HG03196 (cell line): ENCODE results near the gene GID8.

Source experiments
- ATAC-seq: cut with Tn5 transposase; IDR thresholded peaks from one replicate; pipeline ENCODE4 v1.9.1; 2021; ENCODE audit not compliant: unreplicated experiment

The GID8 gene

DNA sequence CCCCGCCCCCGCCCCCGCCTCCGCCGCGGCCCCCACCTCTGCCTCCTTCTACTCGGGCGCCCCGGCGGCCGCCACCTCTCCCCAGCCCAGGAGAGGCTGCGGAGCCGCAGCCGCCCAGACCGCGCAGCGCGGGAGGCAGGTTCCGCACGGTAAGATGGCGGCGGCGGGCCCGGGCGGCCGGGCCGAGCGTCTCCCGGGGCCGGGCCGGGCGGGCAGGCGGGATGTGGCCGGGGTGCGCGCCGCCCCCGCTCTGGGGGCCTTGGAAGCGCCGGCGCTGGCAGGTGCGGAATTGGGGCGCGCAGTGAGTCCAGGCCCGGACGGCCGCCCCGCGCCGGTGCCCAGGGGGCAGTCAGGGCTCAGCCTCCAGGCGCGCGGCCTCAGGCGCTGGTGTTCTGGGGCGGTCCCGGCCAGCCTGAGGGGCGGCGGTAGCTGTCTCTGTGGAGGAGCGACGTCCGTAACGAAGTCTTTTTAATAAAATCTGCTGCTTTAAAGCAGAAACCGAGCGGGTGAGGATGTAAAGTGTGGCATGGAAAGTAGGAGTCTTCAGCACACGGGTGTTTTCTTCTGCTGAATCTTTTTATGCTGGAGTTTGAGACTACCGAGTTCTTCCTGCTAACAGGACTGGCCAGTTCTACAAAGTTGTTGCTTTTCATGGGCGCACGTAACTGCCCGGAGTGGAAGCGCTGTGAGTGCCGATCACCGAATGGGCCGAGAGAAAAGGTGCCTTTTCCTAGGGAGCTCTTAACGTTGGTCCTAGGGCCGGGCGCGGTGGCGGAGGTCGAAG, at the start of gene GID8:
TSS of gene GID8 (plus strand) at position 43 of the 784 bp plus-strand sequence. CDS start 3,356 bp downstream, outside the sequence.
- peak; percentile 39 for ATAC-seq

- ATAC-seq = no peak
These were observed 49.5 kb upstream of the GID8 start for GRCh38 chr20:62888406-62888805.

DNA sequence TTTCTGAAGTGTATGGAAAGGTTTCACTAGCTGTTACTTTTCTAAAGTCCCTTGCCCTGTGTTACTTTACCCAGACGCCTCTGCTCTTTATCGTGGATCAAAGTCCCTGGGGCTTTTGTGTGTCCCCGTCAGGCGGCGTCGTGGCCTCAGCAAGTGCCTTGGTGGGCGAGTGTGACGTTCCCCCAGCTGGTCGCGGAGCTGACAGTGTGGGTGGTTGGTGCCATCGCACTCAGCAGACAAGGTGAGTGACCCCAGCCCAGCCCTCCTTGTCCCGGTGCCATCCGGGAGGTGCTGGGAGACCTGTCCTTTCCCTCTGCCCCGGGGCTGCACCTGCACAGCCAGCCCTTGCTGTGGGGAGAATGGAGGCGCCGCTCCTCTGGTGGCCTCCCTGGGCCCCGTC, 49.0 kb upstream of the GID8 start:
- ATAC-seq = no peak

DNA sequence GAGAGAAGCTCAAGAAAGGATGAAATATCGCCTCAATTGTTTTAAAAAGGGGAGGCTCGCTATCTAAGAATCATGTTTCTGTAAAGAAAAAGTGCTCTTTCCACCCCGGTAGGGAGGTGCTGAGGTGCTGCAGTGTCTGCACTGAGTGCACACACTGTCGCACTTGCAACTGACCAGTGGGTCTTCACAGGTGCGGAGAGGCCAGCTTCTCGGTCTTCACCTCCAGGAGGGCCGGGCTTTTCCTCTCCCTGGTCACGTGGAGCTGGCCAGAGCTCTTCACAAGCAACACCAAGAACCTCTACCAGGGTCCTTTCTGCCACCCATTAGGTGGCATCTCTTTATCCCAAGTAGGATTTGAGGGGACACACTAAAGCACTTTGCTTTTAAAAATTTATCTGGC, 48.5 kb upstream of the GID8 start:
- ATAC-seq = no peak

GRCh38 chr20:62889871-62890270, 48.1 kb upstream of the GID8 start:
- no peak for ATAC-seq

DNA sequence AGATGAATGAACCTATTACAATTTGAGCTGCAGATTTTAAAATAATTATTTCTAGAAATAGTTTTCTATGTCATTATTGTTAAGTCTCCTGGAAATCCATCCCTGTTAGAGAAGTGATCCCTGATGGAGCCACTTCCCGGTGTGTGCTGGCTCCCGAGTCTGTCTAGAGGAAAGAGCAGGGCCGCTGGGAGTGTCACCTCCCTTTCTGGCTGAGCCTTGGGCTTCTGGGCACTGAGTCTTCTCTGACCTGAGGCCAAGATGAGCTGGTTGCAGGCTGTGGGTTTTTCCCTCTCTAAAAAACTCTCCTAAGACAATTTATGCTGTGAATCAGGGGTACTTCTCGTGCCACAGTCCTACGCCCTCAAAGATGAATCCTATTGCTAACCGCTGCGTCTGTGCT, 47.5 kb upstream of the GID8 start:
- ATAC-seq = no peak

DNA sequence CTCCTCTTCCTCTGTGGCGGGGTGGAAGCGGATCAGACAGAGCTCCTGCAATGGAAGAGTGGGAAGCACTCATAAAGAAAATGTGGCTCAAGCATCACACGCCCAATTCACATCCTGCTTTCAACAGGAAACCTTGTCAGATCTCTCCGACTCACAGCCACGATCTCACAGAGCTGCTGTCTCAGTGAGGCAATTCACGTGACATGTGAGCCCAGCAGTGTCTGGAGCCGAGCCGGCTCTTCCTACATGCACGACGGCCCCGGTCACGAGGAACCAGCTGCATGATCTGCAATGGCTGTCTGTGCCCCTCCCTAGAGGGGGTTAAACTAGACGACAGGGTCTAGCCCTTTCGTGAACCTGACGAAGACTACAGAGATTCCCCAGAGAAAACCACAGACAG, 46.8 kb upstream of the GID8 start:
- ATAC-seq = no peak

- ATAC-seq = no peak
These were observed 45.3 kb upstream of the GID8 start for GRCh38 chr20:62892348-62893304.

- no peak for ATAC-seq
These were observed 44.2 kb upstream of the GID8 start for GRCh38 chr20:62893700-62894099.

- ATAC-seq = no peak
These were observed 43.7 kb upstream of the GID8 start for GRCh38 chr20:62894261-62894660.

DNA sequence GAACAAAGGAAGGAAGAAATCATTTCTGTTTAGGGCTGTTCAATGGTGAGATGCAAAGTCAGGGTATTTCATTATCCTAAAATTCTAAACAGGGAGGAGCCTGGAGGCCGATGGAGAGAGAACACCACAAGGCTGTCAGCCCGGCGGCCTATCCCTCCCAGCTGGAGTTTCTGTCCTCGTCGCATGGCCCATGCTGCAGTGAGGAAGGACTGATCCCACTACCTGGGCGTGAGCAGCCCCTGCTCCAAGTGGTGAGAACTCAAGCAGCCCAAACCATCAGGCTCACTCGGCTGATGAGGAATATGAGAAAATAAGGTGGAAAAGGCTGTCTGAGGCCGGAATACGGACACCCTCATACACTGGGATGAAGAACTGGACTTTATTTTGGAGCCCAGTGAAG, 42.4 kb upstream of the GID8 start:
- ATAC-seq = no peak

DNA sequence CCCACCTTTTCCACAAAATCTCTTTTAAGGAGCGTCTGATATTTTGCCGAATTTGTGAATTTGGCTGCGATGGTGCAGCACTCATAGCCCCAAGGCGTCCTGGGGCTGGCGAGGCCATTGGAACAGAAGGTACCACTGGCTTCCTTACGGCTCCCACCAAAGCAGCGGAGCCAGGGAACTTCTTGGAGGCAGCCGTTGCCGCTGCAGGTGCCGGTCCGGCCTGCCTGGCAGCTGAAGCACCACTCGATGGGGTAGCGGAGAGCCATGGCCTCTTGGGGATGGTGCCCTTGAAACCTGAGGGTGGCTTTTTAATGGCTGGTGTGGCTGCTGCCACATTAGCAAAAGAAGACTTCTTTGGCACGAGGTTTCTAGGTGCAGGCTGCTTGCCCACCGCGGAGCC, 41.4 kb upstream of the GID8 start:
- no peak for ATAC-seq

DNA sequence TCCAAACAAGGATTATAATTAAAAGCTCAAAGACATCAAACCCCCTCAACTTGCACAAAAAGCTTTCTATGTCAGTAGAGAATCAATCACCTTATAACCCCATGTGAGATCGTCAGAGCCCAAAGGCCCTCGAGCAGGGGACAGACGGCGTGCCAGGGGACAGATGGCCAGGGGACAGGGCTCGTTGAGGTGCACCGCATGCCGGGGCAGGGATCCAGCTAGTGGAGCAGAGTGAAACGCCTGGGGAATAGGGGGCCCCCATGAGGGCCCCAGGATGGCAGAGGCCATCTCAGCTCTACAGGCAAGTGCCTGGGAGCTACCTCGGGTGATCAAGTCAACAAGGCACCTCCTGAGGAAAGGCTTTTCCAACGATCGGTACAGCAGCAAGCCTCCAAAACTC, 40.3 kb upstream of the GID8 start:
- no peak for ATAC-seq

GRCh38 chr20:62898093-62898964, 39.6 kb upstream of the GID8 start:
- ATAC-seq = no peak

- ATAC-seq = no peak
These were observed 38.8 kb upstream of the GID8 start for GRCh38 chr20:62898970-62899632.

DNA sequence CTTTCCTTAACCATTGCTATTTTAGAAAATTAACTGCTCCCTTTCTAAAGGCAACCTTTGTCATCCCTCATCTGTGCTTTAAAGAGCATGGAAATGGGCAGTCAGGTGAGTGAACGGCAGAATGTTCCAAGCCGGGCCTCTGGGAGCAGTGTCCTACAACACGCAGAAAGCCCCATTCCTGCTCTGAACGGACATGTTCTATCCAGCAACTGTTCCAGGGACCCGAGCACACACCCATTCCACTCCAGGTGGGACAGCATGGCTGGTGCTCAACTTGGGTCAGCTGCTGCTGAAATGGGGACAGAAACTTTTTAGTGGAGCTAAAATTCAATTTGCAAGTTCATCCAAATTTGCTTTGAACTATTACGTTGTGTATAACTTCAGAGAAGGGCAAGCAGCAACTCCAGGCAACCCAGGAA, 38.3 kb upstream of the GID8 start:
- ATAC-seq = peak; percentile 15

- peak; percentile 85 for ATAC-seq
These were observed 37.8 kb upstream of the GID8 start for GRCh38 chr20:62900052-62900691.

DNA sequence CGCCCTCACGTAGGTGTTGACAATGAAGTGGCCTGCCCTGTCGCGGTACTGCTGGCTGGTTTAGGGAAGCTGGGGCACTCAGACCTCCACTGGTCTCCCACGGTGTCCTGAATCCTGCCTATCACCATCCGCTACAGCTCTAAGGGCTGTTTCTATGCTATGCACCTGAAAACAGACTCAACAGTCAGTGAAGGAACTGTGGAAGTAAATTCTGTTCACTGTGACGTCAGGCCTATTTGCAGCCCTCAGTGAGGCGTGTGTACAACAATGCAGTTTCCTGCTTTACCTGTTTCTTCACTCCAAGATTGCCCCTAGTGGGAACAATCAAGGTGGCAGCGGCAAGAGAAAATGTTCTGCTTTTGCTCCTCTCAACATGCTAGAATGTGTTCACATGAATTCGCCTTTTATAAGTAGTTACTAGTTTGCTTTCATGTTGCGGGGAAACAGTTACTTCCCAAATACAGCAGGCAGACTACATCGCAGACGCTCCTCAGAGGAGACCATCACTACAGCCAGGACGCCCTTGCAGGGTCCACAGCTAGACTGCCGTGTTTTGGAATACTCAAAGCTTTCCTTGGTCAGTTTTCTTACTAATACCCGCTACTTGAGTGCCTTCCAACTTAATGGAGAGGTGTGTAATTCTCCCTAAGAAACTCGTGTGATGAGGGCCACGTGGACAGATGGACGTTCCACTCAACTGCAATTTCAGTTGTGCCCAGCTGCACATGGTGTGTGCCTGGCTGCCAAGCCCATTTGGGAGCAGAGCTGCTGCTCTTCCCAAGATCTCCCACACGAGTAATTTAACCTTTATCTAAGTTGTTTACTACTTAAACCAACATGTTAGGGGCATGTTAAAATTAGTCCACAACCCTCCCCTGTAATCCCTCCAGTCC, 37.0 kb upstream of the GID8 start:
- no peak for ATAC-seq

GRCh38 chr20:62901891-62902290, 36.1 kb upstream of the GID8 start:
- no peak for ATAC-seq
